ENCODE results near the gene BPIFA3.

DNA sequence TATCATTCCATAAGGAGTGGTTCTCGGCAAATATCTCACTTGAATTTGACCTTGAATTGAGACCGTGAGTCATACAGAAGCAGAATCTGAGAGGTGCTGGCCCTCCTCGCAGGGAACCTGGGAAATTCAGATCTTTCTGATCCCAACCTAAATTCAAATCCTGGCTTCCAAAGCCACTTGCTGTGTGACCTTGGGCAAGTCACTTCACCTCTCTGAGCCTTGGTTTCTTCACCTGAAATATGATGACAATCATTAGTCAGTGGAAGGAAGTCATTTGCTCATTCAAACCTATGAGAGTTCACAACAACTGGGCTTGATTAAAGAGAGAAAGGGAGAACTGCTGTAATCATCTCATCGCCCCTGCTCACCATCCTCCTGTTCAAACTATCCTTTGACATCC, 7.2 kb downstream of the BPIFA3 start:
- TF ChIP-seq CTCF (IDR thresholded peaks at IDR 0.05; ENCODE audit: poor library complexity), result no peak
- no peak for TF ChIP-seq EZH2phosphoT487 (IDR thresholded peaks at IDR 0.05; ENCODE audit: low read depth, severe bottlenecking, unreplicated experiment)
